MM.1S (cell line): ENCODE data around the gene MFNG.

Experiments used
- CTCF ChIP-seq: fragments of 300-600 bp; sonication (generic); IDR thresholded peaks from 2 replicates; pipeline ENCODE4 v1.5.1; 2016; ENCODE audit warnings: antibody characterized with exemption, low read length, mixed read lengths
- EZH2phosphoT487 ChIP-seq: fragments of 300-600 bp; sonication (generic); IDR thresholded peaks from 2 replicates; pipeline ENCODE4 v1.6.1; 2018; ENCODE audit warnings: antibody characterized with exemption, low read length

- no peak for TF ChIP-seq EZH2phosphoT487
- TF ChIP-seq CTCF: peak; percentile 63
These were observed 6.5 kb upstream of the MFNG start for GRCh38 chr22:37492428-37493344.
